Suprapubic skin (tissue), 3 donors: ENCODE data around the gene MAST4.

Experiments
- EP300 ChIP-seq: sonication (generic); formaldehyde crosslinking; IDR thresholded peaks from one replicate; pipeline ENCODE4 v1.6.1; 2017; ENCODE audit warnings: antibody characterized with exemption
- POLR2A ChIP-seq, 2 donors: fragments of 450-650 bp; IDR thresholded peaks; one replicate each; pipeline ENCODE4 v1.6.1; 2017; ENCODE audit warnings: antibody characterized with exemption in 2 of 2, mild to moderate bottlenecking in 2 of 2, moderate library complexity in 2 of 2
- TF ChIP-seq, protein P1 (sequence below), 2 donors: fragments of 200-600 bp in 1 of 2; fragments of 450-650 bp in 1 of 2; sonication (generic) in 1 of 2; IDR thresholded peaks; one replicate each; pipeline ENCODE4 v1.5.1; 2016 to 2019; ENCODE audit warnings: antibody characterized with exemption in 2 of 2, mild to moderate bottlenecking in 1 of 2, moderate library complexity in 1 of 2

DNA sequence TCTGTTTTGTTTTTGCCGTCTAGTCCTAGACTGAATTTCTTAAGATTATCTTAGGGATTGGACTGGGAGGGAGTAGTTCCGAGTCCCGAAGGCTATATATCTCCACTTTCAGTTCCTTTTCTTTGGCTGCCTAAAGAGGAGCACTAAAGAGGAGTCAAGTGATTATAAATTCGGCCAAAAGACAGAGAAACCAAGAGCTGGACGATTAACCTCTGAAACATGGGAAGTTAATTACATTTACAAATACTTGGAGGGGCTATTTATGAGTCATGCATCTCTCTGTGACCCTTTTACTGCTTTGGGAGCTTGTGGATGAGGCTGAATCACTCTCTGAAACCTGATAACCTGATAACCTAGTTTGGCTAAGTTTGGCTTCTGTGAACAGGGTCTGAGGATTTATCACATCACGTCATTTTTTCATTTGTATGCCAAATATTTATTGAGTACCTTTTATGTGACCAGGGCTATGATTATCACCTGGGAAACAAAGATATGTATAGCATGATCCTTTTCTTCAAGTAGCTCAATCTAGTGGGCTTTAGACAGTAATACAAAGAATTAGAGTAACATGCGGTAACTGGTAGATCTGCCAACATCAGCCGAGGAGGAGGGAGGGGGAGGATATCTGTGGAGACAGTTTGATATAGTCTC, 419.5 kb downstream of the MAST4 start:
- no peak for TF ChIP-seq EP300
- TF ChIP-seq POLR2A (IDR thresholded peaks at IDR 0.05) = no peak
- TF ChIP-seq, protein P1, sequence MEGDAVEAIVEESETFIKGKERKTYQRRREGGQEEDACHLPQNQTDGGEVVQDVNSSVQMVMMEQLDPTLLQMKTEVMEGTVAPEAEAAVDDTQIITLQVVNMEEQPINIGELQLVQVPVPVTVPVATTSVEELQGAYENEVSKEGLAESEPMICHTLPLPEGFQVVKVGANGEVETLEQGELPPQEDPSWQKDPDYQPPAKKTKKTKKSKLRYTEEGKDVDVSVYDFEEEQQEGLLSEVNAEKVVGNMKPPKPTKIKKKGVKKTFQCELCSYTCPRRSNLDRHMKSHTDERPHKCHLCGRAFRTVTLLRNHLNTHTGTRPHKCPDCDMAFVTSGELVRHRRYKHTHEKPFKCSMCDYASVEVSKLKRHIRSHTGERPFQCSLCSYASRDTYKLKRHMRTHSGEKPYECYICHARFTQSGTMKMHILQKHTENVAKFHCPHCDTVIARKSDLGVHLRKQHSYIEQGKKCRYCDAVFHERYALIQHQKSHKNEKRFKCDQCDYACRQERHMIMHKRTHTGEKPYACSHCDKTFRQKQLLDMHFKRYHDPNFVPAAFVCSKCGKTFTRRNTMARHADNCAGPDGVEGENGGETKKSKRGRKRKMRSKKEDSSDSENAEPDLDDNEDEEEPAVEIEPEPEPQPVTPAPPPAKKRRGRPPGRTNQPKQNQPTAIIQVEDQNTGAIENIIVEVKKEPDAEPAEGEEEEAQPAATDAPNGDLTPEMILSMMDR (IDR thresholded peaks at IDR 0.05) = no peak
